Adrenal gland (tissue), 12 donors: ENCODE results near the gene TBC1D10A. TPM values are rescaled to one million over a fixed set of nuclear protein-coding genes. Genes with fewer than 3 reads are reported as not detected.

Experiments used
- DNase-seq, 7 donors: peaks; one replicate each; pipeline ENCODE4 v3.0.0-alpha.2; 2019 to 2020
- H3K27ac ChIP-seq, 5 donors: fragments of 200-600 bp; sonication (generic) in 4 of 5; 1 replicate in 3 of 5; 2 replicates in 2 of 5; pipeline versions ENCODE4 v1.5.1 to v1.8.0; 2016 to 2020; ENCODE audit warnings: mild to moderate bottlenecking in 1 of 5
- H3K27me3 ChIP-seq: fragments of 200-600 bp; 2 replicates; pipeline ENCODE4 v1.8.0; 2021
- H3K36me3 ChIP-seq, 2 donors: fragments of 200-600 bp; replicated peaks in 1 of 2; 1 replicate in 1 of 2; 2 replicates in 1 of 2; pipeline versions ENCODE4 v1.5.1 to v1.8.0; 2018 to 2022
- H3K4me1 ChIP-seq, 2 donors: fragments of 200-600 bp; replicated peaks in 1 of 2; 1 replicate in 1 of 2; 2 replicates in 1 of 2; pipeline versions ENCODE4 v1.5.1 to v1.8.0; 2018 to 2021
- H3K4me3 ChIP-seq, 4 donors: fragments of 200-600 bp; sonication (generic) in 3 of 4; one replicate each; pipeline ENCODE4 v1.5.1; 2016 to 2018
- H3K9me3 ChIP-seq, 3 donors: fragments of 200-600 bp; sonication (generic) in 1 of 3; replicated peaks in 1 of 3; 1 replicate in 2 of 3; 2 replicates in 1 of 3; pipeline versions ENCODE4 v1.5.1 to v1.8.0; 2016 to 2021
- CTCF ChIP-seq, 6 experiments: fragments of 450-650 bp in 4 of 6; fragments of 200-600 bp in 2 of 6; sonication (generic) in 1 of 6; IDR thresholded peaks; 1 replicate in 5 of 6; 2 replicates in 1 of 6; pipeline versions ENCODE4 v1.5.1 to v1.8.0; 2016 to 2021; ENCODE audit warnings: antibody characterized with exemption in 6 of 6, mild to moderate bottlenecking in 2 of 6, moderate library complexity in 1 of 6
- POLR2A ChIP-seq, 2 donors: fragments of 450-650 bp; IDR thresholded peaks; one replicate each; pipeline ENCODE4 v1.6.1; 2017; ENCODE audit warnings: antibody characterized with exemption in 2 of 2, mild to moderate bottlenecking in 2 of 2, moderate library complexity in 1 of 2
- WGBS, 4 donors: extraction: QIAGEN DNeasy Blood & Tissue Kit in 2 of 4; methylation state at CpG; one replicate each; pipeline versions ENCODE4 v1.1.5 to v1.1.7; 2013 to 2017; 5-methylcytosine and 5-hydroxymethylcytosine counted together
- intact Hi-C, 2 donors: fragments of 100-400 bp; cut with DNase I; formaldehyde crosslinking; loops; one replicate each; pipeline versions ENCODE4 v1.14.1 to v1.15.0; 2022 to 2023
- polyA plus RNA-seq, 3 donors: library from polyadenylated mRNA; stranded (reverse); fragments of 200-250 nt in 2 of 3; fragments of 350-450 nt in 1 of 3; fragmentation: Illumina TruSeq in 1 of 3; extraction: RNeasy Lipid Tissue Mini Kit (QIAGEN cat#74804) in 1 of 3; gene quantifications; one replicate each; pipeline ENCODE4 v1.2.3, GENCODE V29; 2013 to 2014
- total RNA-seq, 9 donors: library from RNA; depleted of rRNA in 4 of 9; stranded (reverse); fragments of >200 nt in 4 of 9; fragments of 120-200 nt in 1 of 9; fragmentation: NEBNext Ultra II Directional in 1 of 9; extraction: Animal tissue kit (Norgen Biotek cat#: 25700) in 1 of 9; gene quantifications; one replicate each; pipeline versions ENCODE4 v1.1.0 to v1.2.4, GENCODE V29; 2013 to 2023
- donor health status: healthy with polysubstance abuse.
- donor health status: Bipolar disorder and iron deficiency.
- donor health status: DM: yes; HTN: yes; CAD: no.
- donor health status: DM: no; HTN: no; CAD: no.
- donor health status: DM: no; HTN: no; CAD: no.
- donor health status: DM: yes; HTN: yes; CAD: no.

Gene TBC1D10A
- total and polyA plus RNA-seq, 12 donors: 11.7 to 55.0 (median 29.6) TPM

GRCh38 chr22:30368420-30368819 lies 41.7 kb upstream of the TBC1D10A start:
- no peaks in the 10 kb centered on the region for H3K27me3 ChIP-seq
- no peaks in the 10 kb centered on the region for H3K36me3 ChIP-seq
- no peak overlapping the region for H3K4me3 ChIP-seq
- H3K4me1 ChIP-seq: no peaks in the 10 kb centered on the region
- WGBS, 4 donors: 90 to 94% (median 93%) methylated on average over 7 to 9 of the region's 9 CpGs
- H3K9me3 ChIP-seq: no peaks in the 10 kb centered on the region
- H3K27ac ChIP-seq: no peak overlapping the region
- intact Hi-C loops: no loop called here
- TF ChIP-seq POLR2A (IDR thresholded peaks at IDR 0.05): no peak
- no peak for TF ChIP-seq CTCF (IDR thresholded peaks at IDR 0.05)
- no peak for DNase-seq

GRCh38 chr22:30365891-30366290 lies 39.1 kb upstream of the TBC1D10A start:
- H3K9me3 ChIP-seq: no peaks in the 10 kb centered on the region
- H3K27ac ChIP-seq: no peak overlapping the region
- no peaks in the 10 kb centered on the region for H3K27me3 ChIP-seq
- intact Hi-C loops: no loop called here
- WGBS, 4 donors: 94 to 98% (median 96%) methylated on average over 8 to 18 of the region's 18 CpGs
- H3K36me3 ChIP-seq: no peaks in the 10 kb centered on the region
- DNase-seq: no peak
- no peaks in the 10 kb centered on the region for H3K4me1 ChIP-seq
- TF ChIP-seq POLR2A (IDR thresholded peaks at IDR 0.05) (no peak), CTCF (IDR thresholded peaks at IDR 0.05) (no peak)
- H3K4me3 ChIP-seq: no peak overlapping the region

GRCh38 chr22:30362651-30363281 lies 36.0 kb upstream of the TBC1D10A start:
- intact Hi-C loops: no loop called here
- no peaks in the 10 kb centered on the region for H3K27me3 ChIP-seq
- H3K36me3 ChIP-seq: no peaks in the 10 kb centered on the region
- TF ChIP-seq POLR2A (IDR thresholded peaks at IDR 0.05) (no peak), CTCF (IDR thresholded peaks at IDR 0.05) (no peak)
- H3K4me3 ChIP-seq: no peak overlapping the region
- H3K4me1 ChIP-seq: peaks cover 0 to under 1% of the 10 kb centered on the region in 2 donors
- no peak for DNase-seq
- whole genome bisulfite sequencing, 4 donors: 83 to 93% (median 86%) methylated on average over 5 to 7 of the region's 7 CpGs
- no peaks in the 10 kb centered on the region for H3K9me3 ChIP-seq
- H3K27ac ChIP-seq: no peak overlapping the region

GRCh38 chr22:30361916-30362650 lies 35.3 kb upstream of the TBC1D10A start:
- Histone ChIP-seq H3K36me3 (no peaks in the 10 kb centered on the region), H3K27me3 (no peaks in the 10 kb centered on the region), H3K27ac (no peak overlapping the region), H3K4me3 (no peak overlapping the region), H3K9me3 (no peaks in the 10 kb centered on the region), H3K4me1 (peaks cover 0 to 7% of the 10 kb centered on the region in 2 donors)
- 80 to 91% (median 87%) methylated on average over 7 to 10 of the region's 10 CpGs for WGBS, 4 donors
- intact Hi-C loops: no loop called here
- DNase-seq: no peak
- TF ChIP-seq POLR2A (IDR thresholded peaks at IDR 0.05) (no peak), CTCF (IDR thresholded peaks at IDR 0.05) (no peak)
